Measurements from ENCODE around the gene EIF3I. TPM values are rescaled to one million over a fixed set of nuclear protein-coding genes. Genes with fewer than 3 reads are reported as not detected.

Gene EIF3I
- total RNA-seq, 1 donor from 2014 or later, result 171 TPM

DNA sequence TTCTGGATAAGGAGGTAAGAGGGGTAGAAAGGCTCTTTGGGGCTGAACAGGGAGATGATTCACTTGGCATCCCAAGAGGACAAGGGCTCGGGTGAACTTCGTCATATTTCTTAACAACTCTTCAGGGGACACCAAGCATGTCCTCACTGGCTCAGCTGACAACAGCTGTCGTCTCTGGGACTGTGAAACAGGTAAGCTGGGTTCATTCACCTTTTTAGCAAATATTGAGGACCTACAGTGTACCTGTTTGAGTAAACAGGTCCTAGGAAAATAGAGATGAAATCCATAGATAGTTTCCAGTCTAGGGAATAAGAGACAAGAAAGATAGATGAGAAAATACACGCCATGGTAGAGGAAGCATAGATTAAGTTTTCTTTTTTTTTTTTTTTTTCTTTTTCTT is 2.1 kb downstream of the EIF3I start:
- H3K4me1 ChIP-seq (ENCODE audit: control insufficient read depth in 3 of 3, insufficient read depth in 3 of 3, low read length in 3 of 3), result peaks cover 26 to 30% (median 27%) of the 10 kb centered on the region in 3 donors
- peak overlapping the region in 1 of 3 donors; percentile 9 for H3K4me3 ChIP-seq (ENCODE audit: low read length in 3 of 3)
- peak overlapping the region in 1 of 3 donors; percentile 1 for H3K9ac ChIP-seq (ENCODE audit: low read depth in 1 of 3, low read length in 3 of 3)
- peaks cover 41 to 48% (median 46%) of the 10 kb centered on the region in 3 donors for H3K36me3 ChIP-seq (ENCODE audit: control insufficient read depth in 3 of 3, insufficient read depth in 3 of 3, low read length in 3 of 3)
- H3K27ac ChIP-seq (ENCODE audit: low read depth, low read length), result peak overlapping the region; percentile 97
- no peaks in the 10 kb centered on the region for H3K27me3 ChIP-seq (ENCODE audit: control insufficient read depth in 3 of 3, insufficient read depth in 3 of 3, low read length in 3 of 3)
- no peaks in the 10 kb centered on the region for H3K9me3 ChIP-seq (ENCODE audit: control insufficient read depth in 3 of 3, low read length in 3 of 3)

DNA sequence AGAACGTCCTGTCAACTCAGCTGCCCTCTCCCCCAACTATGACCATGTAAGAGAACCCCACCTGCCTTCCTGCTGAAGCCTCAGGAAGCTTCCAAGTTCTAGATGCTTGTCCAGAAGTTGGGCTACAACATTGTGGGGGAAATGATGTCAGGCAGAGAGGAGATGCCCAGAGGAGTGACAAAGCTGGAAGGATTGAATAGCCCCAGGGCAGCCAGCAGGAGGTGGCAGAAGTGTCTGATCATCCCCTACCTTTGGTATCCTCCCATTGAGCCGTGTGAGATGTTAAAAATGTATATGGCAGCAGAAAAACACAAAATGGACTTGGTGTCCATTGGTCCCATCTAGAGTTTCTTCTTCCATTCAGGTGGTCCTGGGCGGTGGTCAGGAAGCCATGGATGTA is 6.6 kb downstream of the EIF3I start:
- Histone ChIP-seq H3K27ac (ENCODE audit: low read depth, low read length) (no peak overlapping the region), H3K27me3 (ENCODE audit: control insufficient read depth in 3 of 3, insufficient read depth in 3 of 3, low read length in 3 of 3) (no peaks in the 10 kb centered on the region), H3K4me1 (ENCODE audit: control insufficient read depth in 3 of 3, insufficient read depth in 3 of 3, low read length in 3 of 3) (peaks cover 5 to 6% (median 6%) of the 10 kb centered on the region in 3 donors), H3K9me3 (ENCODE audit: control insufficient read depth in 3 of 3, low read length in 3 of 3) (no peaks in the 10 kb centered on the region), H3K36me3 (ENCODE audit: control insufficient read depth in 3 of 3, insufficient read depth in 3 of 3, low read length in 3 of 3) (peaks cover 54 to 61% (median 56%) of the 10 kb centered on the region in 3 donors), H3K4me3 (ENCODE audit: low read length in 3 of 3) (no peak overlapping the region), H3K9ac (ENCODE audit: low read depth in 1 of 3, low read length in 3 of 3) (no peak overlapping the region)

- H3K4me1 ChIP-seq (ENCODE audit: control insufficient read depth in 3 of 3, insufficient read depth in 3 of 3, low read length in 3 of 3), result no peaks in the 10 kb centered on the region
- H3K27me3 ChIP-seq (ENCODE audit: control insufficient read depth in 3 of 3, insufficient read depth in 3 of 3, low read length in 3 of 3), result no peaks in the 10 kb centered on the region
- H3K27ac ChIP-seq (ENCODE audit: low read depth, low read length), result no peak overlapping the region
- no peak overlapping the region for H3K9ac ChIP-seq (ENCODE audit: low read depth in 1 of 3, low read length in 3 of 3)
- no peaks in the 10 kb centered on the region for H3K9me3 ChIP-seq (ENCODE audit: control insufficient read depth in 3 of 3, low read length in 3 of 3)
- H3K36me3 ChIP-seq (ENCODE audit: control insufficient read depth in 3 of 3, insufficient read depth in 3 of 3, low read length in 3 of 3), result peaks cover 39 to 45% (median 40%) of the 10 kb centered on the region in 3 donors
- H3K4me3 ChIP-seq (ENCODE audit: low read length in 3 of 3), result no peak overlapping the region
Observed at GRCh38 chr1:32231843-32232432, 9.7 kb downstream of the EIF3I start.

DNA sequence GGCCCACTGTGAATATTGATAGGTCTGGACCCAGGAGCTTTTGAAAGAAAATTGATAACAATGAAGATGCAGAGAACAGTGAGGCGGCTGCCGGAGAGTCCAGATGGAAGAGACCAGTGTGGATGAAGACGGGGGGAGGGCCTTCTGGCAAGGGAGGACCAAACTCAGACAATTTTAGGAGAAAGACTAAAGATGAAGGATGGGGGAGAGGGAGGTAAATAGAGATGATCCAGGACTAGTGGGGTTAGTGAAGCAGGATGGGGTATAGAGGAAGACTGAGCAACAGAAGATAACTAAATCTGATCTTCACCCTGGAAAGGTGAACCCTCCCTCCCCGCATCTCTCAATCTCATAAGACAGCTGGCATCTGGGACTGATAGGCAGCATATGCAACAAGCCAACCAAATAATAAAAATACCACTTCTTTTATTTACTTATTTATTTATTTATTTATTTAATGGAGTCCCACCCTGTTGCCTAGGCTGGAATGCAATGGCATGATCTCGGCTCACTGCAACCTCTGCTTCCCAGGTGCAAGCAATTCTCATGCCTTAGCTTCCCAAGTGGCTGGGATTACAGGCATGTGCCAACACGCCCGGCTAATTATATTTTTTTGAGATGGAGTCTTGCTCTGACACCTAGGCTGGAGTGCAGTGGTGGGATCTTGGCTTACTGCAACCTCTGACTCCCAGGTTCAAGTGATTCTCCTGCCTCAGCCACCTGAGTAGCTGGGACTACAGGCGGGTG is 10.5 kb downstream of the EIF3I start:
- Histone ChIP-seq H3K9me3 (ENCODE audit: control insufficient read depth in 3 of 3, low read length in 3 of 3) (no peaks in the 10 kb centered on the region), H3K9ac (ENCODE audit: low read depth in 1 of 3, low read length in 3 of 3) (no peak overlapping the region), H3K27ac (ENCODE audit: low read depth, low read length) (no peak overlapping the region), H3K4me3 (ENCODE audit: low read length in 3 of 3) (no peak overlapping the region), H3K36me3 (ENCODE audit: control insufficient read depth in 3 of 3, insufficient read depth in 3 of 3, low read length in 3 of 3) (peaks cover 32 to 39% (median 32%) of the 10 kb centered on the region in 3 donors), H3K27me3 (ENCODE audit: control insufficient read depth in 3 of 3, insufficient read depth in 3 of 3, low read length in 3 of 3) (no peaks in the 10 kb centered on the region), H3K4me1 (ENCODE audit: control insufficient read depth in 3 of 3, insufficient read depth in 3 of 3, low read length in 3 of 3) (no peaks in the 10 kb centered on the region)

- no peaks in the 10 kb centered on the region for H3K27me3 ChIP-seq (ENCODE audit: control insufficient read depth in 3 of 3, insufficient read depth in 3 of 3, low read length in 3 of 3)
- H3K9ac ChIP-seq (ENCODE audit: low read depth in 1 of 3, low read length in 3 of 3), result no peak overlapping the region
- peaks cover 0 to 2% (median 0%) of the 10 kb centered on the region in 3 donors for H3K4me1 ChIP-seq (ENCODE audit: control insufficient read depth in 3 of 3, insufficient read depth in 3 of 3, low read length in 3 of 3)
- H3K9me3 ChIP-seq (ENCODE audit: control insufficient read depth in 3 of 3, low read length in 3 of 3), result no peaks in the 10 kb centered on the region
- peaks cover 17 to 25% (median 18%) of the 10 kb centered on the region in 3 donors for H3K36me3 ChIP-seq (ENCODE audit: control insufficient read depth in 3 of 3, insufficient read depth in 3 of 3, low read length in 3 of 3)
- H3K4me3 ChIP-seq (ENCODE audit: low read length in 3 of 3), result no peak overlapping the region
- no peak overlapping the region for H3K27ac ChIP-seq (ENCODE audit: low read depth, low read length)
Observed at GRCh38 chr1:32234792-32235191, 12.6 kb downstream of the EIF3I start.

GRCh38 chr1:32239337-32239736 is 17.1 kb downstream of the EIF3I start:
- peaks cover 7 to 24% (median 22%) of the 10 kb centered on the region in 3 donors for H3K4me1 ChIP-seq (ENCODE audit: control insufficient read depth in 3 of 3, insufficient read depth in 3 of 3, low read length in 3 of 3)
- H3K36me3 ChIP-seq (ENCODE audit: control insufficient read depth in 3 of 3, insufficient read depth in 3 of 3, low read length in 3 of 3), result peaks cover 0 to 2% (median under 1%) of the 10 kb centered on the region in 3 donors
- no peak overlapping the region for H3K9ac ChIP-seq (ENCODE audit: low read depth in 1 of 3, low read length in 3 of 3)
- no peak overlapping the region for H3K27ac ChIP-seq (ENCODE audit: low read depth, low read length)
- H3K4me3 ChIP-seq (ENCODE audit: low read length in 3 of 3), result no peak overlapping the region
- H3K27me3 ChIP-seq (ENCODE audit: control insufficient read depth in 3 of 3, insufficient read depth in 3 of 3, low read length in 3 of 3), result no peaks in the 10 kb centered on the region
- H3K9me3 ChIP-seq (ENCODE audit: control insufficient read depth in 3 of 3, low read length in 3 of 3), result no peaks in the 10 kb centered on the region

DNA sequence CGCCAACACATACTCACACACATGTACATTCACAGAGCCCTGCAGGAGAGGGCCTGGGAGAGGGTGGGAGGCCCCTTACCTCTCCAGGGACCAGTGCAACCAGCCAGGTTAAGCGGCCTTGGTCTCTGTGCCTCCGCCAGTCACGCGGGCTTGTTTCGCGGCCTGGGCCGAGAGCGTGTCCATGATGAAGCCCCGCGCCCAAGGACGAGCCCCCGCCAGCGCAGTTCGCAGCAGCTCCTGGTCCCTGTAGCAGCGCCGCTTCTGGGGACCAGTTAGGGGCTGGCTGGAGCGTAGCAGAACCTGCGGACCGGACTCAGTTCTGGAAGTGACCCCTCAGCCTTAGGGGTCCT is 17.6 kb downstream of the EIF3I start:
- Histone ChIP-seq H3K4me1 (ENCODE audit: control insufficient read depth in 3 of 3, insufficient read depth in 3 of 3, low read length in 3 of 3) (peaks cover 7 to 24% (median 22%) of the 10 kb centered on the region in 3 donors), H3K9me3 (ENCODE audit: control insufficient read depth in 3 of 3, low read length in 3 of 3) (no peaks in the 10 kb centered on the region), H3K4me3 (ENCODE audit: low read length in 3 of 3) (peak overlapping the region; percentile 72 to 87 (median 78)), H3K27ac (ENCODE audit: low read depth, low read length) (peak overlapping the region; percentile 75), H3K9ac (ENCODE audit: low read depth in 1 of 3, low read length in 3 of 3) (peak overlapping the region; percentile 57 to 79 (median 70)), H3K27me3 (ENCODE audit: control insufficient read depth in 3 of 3, insufficient read depth in 3 of 3, low read length in 3 of 3) (no peaks in the 10 kb centered on the region), H3K36me3 (ENCODE audit: control insufficient read depth in 3 of 3, insufficient read depth in 3 of 3, low read length in 3 of 3) (no peaks in the 10 kb centered on the region)

- Histone ChIP-seq H3K27me3 (ENCODE audit: control insufficient read depth in 3 of 3, insufficient read depth in 3 of 3, low read length in 3 of 3) (no peaks in the 10 kb centered on the region), H3K27ac (ENCODE audit: low read depth, low read length) (peak overlapping the region; percentile 75), H3K4me3 (ENCODE audit: low read length in 3 of 3) (peak overlapping the region; percentile 72 to 87 (median 78)), H3K36me3 (ENCODE audit: control insufficient read depth in 3 of 3, insufficient read depth in 3 of 3, low read length in 3 of 3) (no peaks in the 10 kb centered on the region), H3K4me1 (ENCODE audit: control insufficient read depth in 3 of 3, insufficient read depth in 3 of 3, low read length in 3 of 3) (peaks cover 8 to 24% (median 22%) of the 10 kb centered on the region in 3 donors), H3K9ac (ENCODE audit: low read depth in 1 of 3, low read length in 3 of 3) (peak overlapping the region; percentile 57 to 79 (median 70)), H3K9me3 (ENCODE audit: control insufficient read depth in 3 of 3, low read length in 3 of 3) (no peaks in the 10 kb centered on the region)
Observed at GRCh38 chr1:32240140-32240951, 18.1 kb downstream of the EIF3I start.

DNA sequence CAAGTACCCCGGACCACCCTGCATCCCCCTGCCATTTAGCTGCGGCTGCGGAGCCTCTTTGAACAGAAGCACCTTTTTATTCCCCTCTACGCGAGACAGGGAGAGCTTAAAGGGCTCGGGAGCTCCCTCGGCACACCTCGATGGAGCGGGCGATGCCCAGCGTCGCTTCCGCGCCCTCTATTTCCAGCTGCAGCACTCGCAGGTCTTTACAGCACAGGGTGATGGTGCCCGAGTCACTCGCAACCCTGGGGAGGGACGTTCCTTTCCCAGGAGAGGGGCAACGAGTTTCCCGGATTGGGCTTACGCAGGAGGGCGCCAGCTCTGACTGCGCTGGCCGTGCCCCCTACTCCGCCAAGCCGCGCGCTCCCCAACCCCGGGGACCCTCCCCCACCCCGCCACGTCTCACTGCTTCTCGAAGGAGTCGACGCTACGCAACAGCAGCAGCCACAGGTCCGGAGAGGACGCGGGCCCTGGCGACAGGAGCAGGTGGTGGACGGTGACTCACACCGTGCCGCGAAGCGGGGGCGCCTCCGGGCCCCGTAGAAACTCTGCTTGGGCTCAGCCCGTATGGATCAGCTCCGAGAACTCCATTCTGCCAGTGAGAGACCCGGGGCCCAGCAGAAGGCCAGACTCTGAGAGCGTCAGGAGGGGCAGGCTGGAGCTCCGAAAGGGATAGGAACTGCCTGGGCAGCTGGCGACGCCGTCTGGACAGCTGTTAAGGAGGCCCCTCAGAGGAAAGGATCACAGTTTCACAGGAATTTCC is 19.0 kb downstream of the EIF3I start:
- H3K36me3 ChIP-seq (ENCODE audit: control insufficient read depth in 3 of 3, insufficient read depth in 3 of 3, low read length in 3 of 3), result no peaks in the 10 kb centered on the region
- peak overlapping the region; percentile 75 for H3K27ac ChIP-seq (ENCODE audit: low read depth, low read length)
- H3K4me3 ChIP-seq (ENCODE audit: low read length in 3 of 3), result peak overlapping the region; percentile 72 to 87 (median 78)
- H3K4me1 ChIP-seq (ENCODE audit: control insufficient read depth in 3 of 3, insufficient read depth in 3 of 3, low read length in 3 of 3), result peaks cover 13 to 30% (median 25%) of the 10 kb centered on the region in 3 donors
- no peaks in the 10 kb centered on the region for H3K9me3 ChIP-seq (ENCODE audit: control insufficient read depth in 3 of 3, low read length in 3 of 3)
- H3K9ac ChIP-seq (ENCODE audit: low read depth in 1 of 3, low read length in 3 of 3), result peak overlapping the region; percentile 70 to 79 (median 74)
- no peaks in the 10 kb centered on the region for H3K27me3 ChIP-seq (ENCODE audit: control insufficient read depth in 3 of 3, insufficient read depth in 3 of 3, low read length in 3 of 3)
